ENCODE measurements around the gene ZRSR2. TPM values are rescaled to one million over a fixed set of nuclear protein-coding genes. Genes with fewer than 3 reads are reported as not detected.

ZRSR2 gene
- total RNA-seq, 1 experiment from 2014 or later, result 4.6 TPM

DNA sequence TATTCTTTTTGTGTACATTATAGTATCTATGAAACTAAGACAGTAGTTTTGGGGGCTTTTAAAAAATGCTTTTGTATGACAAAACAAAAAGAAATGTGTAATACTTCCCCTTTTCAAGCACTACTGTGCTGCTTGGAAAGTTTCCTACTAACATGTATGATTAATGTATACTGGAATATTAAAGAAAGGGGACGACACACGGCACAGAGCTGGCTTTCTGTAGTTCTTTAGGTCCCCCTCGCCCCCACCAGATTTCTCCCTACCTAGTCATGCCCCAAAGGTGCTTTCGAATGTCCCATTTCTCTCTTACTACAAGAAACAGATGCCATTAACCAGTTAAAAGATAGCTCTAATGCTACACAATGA lies 65.9 kb downstream of the ZRSR2 start:
- peaks cover 0 to 18% of the 10 kb centered on the region in 2 experiments; a peak in 2 of 4 replicates for H3K4me1 ChIP-seq (ENCODE audit: control insufficient read depth in 1 of 2, insufficient read depth in 2 of 2, low read length in 2 of 2)
- ChIA-PET CTCF (no interaction called here), RAD21 (ENCODE audit: low non-redundant PET in 1 of 2, low total read pairs in 2 of 2, uncharacterized antibody in 2 of 2, unreplicated experiment in 2 of 2) (no interaction called here), POLR2A (no interaction called here)
- no peak overlapping the region for H3K4me3 ChIP-seq (replicated peaks in 1 of 2; ENCODE audit: low read depth in 1 of 2, low read length in 2 of 2)
- H2AFZ ChIP-seq (ENCODE audit: low read depth, low read length, poor library complexity, severe bottlenecking), result peak overlapping the region; percentile 17
- H3K27ac ChIP-seq (ENCODE audit: low read depth, low read length), result no peak overlapping the region
- H3K4me2 ChIP-seq (ENCODE audit: low read length), result peak overlapping the region; percentile 79; the same call in 1 of the 2 replicates
- no peaks in the 10 kb centered on the region for H4K20me1 ChIP-seq (ENCODE audit: insufficient read depth)
- no peaks in the 10 kb centered on the region for H3K27me3 ChIP-seq (ENCODE audit: insufficient read depth, low read length)
- DNase-seq (ENCODE audit: low read depth, low spot score), result no peak
- TF ChIP-seq EGR1 (IDR thresholded peaks at IDR 0.05; ENCODE audit: low read depth) (no peak), SIN3A (IDR thresholded peaks at IDR 0.05; ENCODE audit: low read depth) (no peak), SRF (IDR thresholded peaks at IDR 0.05; ENCODE audit: low read depth) (no peak), ELF1 (IDR thresholded peaks at IDR 0.05; ENCODE audit: borderline replicate concordance, low read depth) (no peak)
- TF ChIP-seq, protein P1, sequence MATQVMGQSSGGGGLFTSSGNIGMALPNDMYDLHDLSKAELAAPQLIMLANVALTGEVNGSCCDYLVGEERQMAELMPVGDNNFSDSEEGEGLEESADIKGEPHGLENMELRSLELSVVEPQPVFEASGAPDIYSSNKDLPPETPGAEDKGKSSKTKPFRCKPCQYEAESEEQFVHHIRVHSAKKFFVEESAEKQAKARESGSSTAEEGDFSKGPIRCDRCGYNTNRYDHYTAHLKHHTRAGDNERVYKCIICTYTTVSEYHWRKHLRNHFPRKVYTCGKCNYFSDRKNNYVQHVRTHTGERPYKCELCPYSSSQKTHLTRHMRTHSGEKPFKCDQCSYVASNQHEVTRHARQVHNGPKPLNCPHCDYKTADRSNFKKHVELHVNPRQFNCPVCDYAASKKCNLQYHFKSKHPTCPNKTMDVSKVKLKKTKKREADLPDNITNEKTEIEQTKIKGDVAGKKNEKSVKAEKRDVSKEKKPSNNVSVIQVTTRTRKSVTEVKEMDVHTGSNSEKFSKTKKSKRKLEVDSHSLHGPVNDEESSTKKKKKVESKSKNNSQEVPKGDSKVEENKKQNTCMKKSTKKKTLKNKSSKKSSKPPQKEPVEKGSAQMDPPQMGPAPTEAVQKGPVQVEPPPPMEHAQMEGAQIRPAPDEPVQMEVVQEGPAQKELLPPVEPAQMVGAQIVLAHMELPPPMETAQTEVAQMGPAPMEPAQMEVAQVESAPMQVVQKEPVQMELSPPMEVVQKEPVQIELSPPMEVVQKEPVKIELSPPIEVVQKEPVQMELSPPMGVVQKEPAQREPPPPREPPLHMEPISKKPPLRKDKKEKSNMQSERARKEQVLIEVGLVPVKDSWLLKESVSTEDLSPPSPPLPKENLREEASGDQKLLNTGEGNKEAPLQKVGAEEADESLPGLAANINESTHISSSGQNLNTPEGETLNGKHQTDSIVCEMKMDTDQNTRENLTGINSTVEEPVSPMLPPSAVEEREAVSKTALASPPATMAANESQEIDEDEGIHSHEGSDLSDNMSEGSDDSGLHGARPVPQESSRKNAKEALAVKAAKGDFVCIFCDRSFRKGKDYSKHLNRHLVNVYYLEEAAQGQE (IDR thresholded peaks at IDR 0.05; ENCODE audit: low read depth), result no peak
- intact Hi-C loops (cut with micrococcal nuclease), result loop anchor here (10.0 kb wide), 2 partner anchors 579 to 859 kb away; partner anchors contain the start of genes CTPS2 and SYAP1
- H3K9me3 ChIP-seq (ENCODE audit: control insufficient read depth in 1 of 2, insufficient read depth in 1 of 2, low read depth in 1 of 2, low read length in 2 of 2), result no peaks in the 10 kb centered on the region
- no TSS peak for BruUV-seq (replicated peaks)
- no peaks in the 10 kb centered on the region for H3K9me2 ChIP-seq (ENCODE audit: insufficient read depth)
- H3K9ac ChIP-seq (ENCODE audit: low read length), result no peak overlapping the region
- 0 out of 2 replicates have a peak, but pooled peaks cover 7% of the 10 kb centered on the region for H3K79me2 ChIP-seq (ENCODE audit: insufficient read depth, low read length)
- no peaks in the 10 kb centered on the region for H3K36me3 ChIP-seq (ENCODE audit: control insufficient read depth in 1 of 2, insufficient read depth in 2 of 2, low read length in 2 of 2)
- ATAC-seq, result no peak

DNA sequence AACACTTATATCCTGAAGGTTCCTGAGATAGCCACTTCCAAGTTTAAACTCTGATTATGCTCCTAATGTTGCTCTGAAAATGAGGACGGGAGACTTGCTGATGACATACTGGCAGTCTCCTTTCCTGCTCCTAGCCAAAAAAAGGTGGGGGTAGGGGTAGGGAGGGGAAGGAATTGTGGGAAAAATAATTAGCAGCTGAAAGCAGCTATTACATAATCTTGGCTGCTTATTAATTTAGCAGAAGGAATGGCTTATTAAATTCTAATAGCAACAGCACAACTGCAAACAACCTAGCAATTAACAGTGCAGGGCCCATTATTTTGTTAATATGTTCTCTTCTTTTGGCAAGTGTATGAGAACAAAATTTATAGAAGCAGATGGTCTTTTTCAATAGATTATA lies 66.4 kb downstream of the ZRSR2 start:
- no TSS peak for BruUV-seq (replicated peaks)
- Histone ChIP-seq H3K27me3 (ENCODE audit: insufficient read depth, low read length) (no peaks in the 10 kb centered on the region), H3K4me1 (ENCODE audit: control insufficient read depth in 1 of 2, insufficient read depth in 2 of 2, low read length in 2 of 2) (peaks cover 0 to 18% of the 10 kb centered on the region in 2 experiments; a peak in 2 of 4 replicates), H3K9me2 (ENCODE audit: insufficient read depth) (no peaks in the 10 kb centered on the region), H3K9me3 (ENCODE audit: control insufficient read depth in 1 of 2, insufficient read depth in 1 of 2, low read depth in 1 of 2, low read length in 2 of 2) (no peaks in the 10 kb centered on the region), H3K4me3 (replicated peaks in 1 of 2; ENCODE audit: low read depth in 1 of 2, low read length in 2 of 2) (no peak overlapping the region), H3K36me3 (ENCODE audit: control insufficient read depth in 1 of 2, insufficient read depth in 2 of 2, low read length in 2 of 2) (no peaks in the 10 kb centered on the region), H3K27ac (ENCODE audit: low read depth, low read length) (no peak overlapping the region), H3K4me2 (ENCODE audit: low read length) (no peak overlapping the region), H4K20me1 (ENCODE audit: insufficient read depth) (no peaks in the 10 kb centered on the region), H2AFZ (ENCODE audit: low read depth, low read length, poor library complexity, severe bottlenecking) (no peak overlapping the region), H3K79me2 (ENCODE audit: insufficient read depth, low read length) (0 out of 2 replicates have a peak, but pooled peaks cover 7% of the 10 kb centered on the region), H3K9ac (ENCODE audit: low read length) (no peak overlapping the region)
- DNase-seq (ENCODE audit: low read depth, low spot score) (no peak), ATAC-seq (no peak)
- CTCF ChIA-PET, result no interaction called here
- POLR2A ChIA-PET, result no interaction called here
- RAD21 ChIA-PET (ENCODE audit: low non-redundant PET in 1 of 2, low total read pairs in 2 of 2, uncharacterized antibody in 2 of 2, unreplicated experiment in 2 of 2), result no interaction called here
- intact Hi-C loops (cut with micrococcal nuclease), result loop anchor here (10.0 kb wide), 2 partner anchors 578 to 858 kb away; partner anchors contain the start of genes CTPS2 and SYAP1
- no peak for TF ChIP-seq ZNF274 (IDR thresholded peaks at IDR 0.05; ENCODE audit: low read depth, low read length)
- TF ChIP-seq SRF (IDR thresholded peaks at IDR 0.05; ENCODE audit: low read depth), result no peak
- TF ChIP-seq ELF1 (IDR thresholded peaks at IDR 0.05; ENCODE audit: borderline replicate concordance, low read depth), result no peak
- TF ChIP-seq, protein P1 (IDR thresholded peaks at IDR 0.05; ENCODE audit: low read depth), result no peak
- no peak for TF ChIP-seq SIN3A (IDR thresholded peaks at IDR 0.05; ENCODE audit: low read depth)
- no peak for TF ChIP-seq POLR2AphosphoS5 (IDR thresholded peaks at IDR 0.05; ENCODE audit: low read depth, low read length)
- TF ChIP-seq CBX3 (IDR thresholded peaks at IDR 0.05; ENCODE audit: low read depth), result no peak
- no peak for TF ChIP-seq ZBTB33 (IDR thresholded peaks at IDR 0.05; ENCODE audit: extremely low read depth, insufficient replicate concordance, low read length)
- no peak for TF ChIP-seq SP1 (IDR thresholded peaks at IDR 0.05; ENCODE audit: low read depth)

Data from HCT116 (cell line).